SHP77 (cell line): ENCODE data around the gene SLMAP.

Source experiments
- DNase-seq, 2 experiments: peaks; one replicate each; lab custom pipeline; 2025; lab: John Stamatoyannopoulos, UW

The SLMAP gene

GRCh38 chr3:57893156-57893555, 137.0 kb downstream of the SLMAP start:
- no peak for DNase-seq

- no peak for DNase-seq
Observed at GRCh38 chr3:57893668-57894067, 137.6 kb downstream of the SLMAP start.

- DNase-seq: no peak
Observed at GRCh38 chr3:57896031-57896430, 139.9 kb downstream of the SLMAP start.

GRCh38 chr3:57896691-57897090, 140.6 kb downstream of the SLMAP start:
- no peak for DNase-seq

- no peak for DNase-seq
Observed at GRCh38 chr3:57900786-57901185, 144.7 kb downstream of the SLMAP start.

- no peak for DNase-seq
Observed at GRCh38 chr3:57903124-57903890, 147.2 kb downstream of the SLMAP start.

- DNase-seq: peak in 1 of 2 experiments; percentile 7
Observed at GRCh38 chr3:57910990-57911389, 154.9 kb downstream of the SLMAP start.

GRCh38 chr3:57911593-57911992, 155.5 kb downstream of the SLMAP start:
- DNase-seq: no peak

GRCh38 chr3:57917601-57918000, 161.5 kb downstream of the SLMAP start:
- no peak for DNase-seq

- no peak for DNase-seq
Observed at GRCh38 chr3:57918123-57918837, 162.2 kb downstream of the SLMAP start.

- DNase-seq: no peak
Observed at GRCh38 chr3:57919987-57920386, 163.9 kb downstream of the SLMAP start.

- DNase-seq: no peak
Observed at GRCh38 chr3:57923101-57923500, 167.0 kb downstream of the SLMAP start.

- DNase-seq: no peak
Observed at GRCh38 chr3:57923752-57924151, 167.6 kb downstream of the SLMAP start.

- no peak for DNase-seq
Observed at GRCh38 chr3:57927166-57927565, 171.1 kb downstream of the SLMAP start.

GRCh38 chr3:57927916-57928315, 171.8 kb downstream of the SLMAP start:
- DNase-seq: no peak

GRCh38 chr3:57928511-57928910, 172.4 kb downstream of the SLMAP start:
- no peak for DNase-seq

GRCh38 chr3:57929988-57930387, 173.9 kb downstream of the SLMAP start:
- no peak for DNase-seq

GRCh38 chr3:57933602-57934001, 177.5 kb downstream of the SLMAP start:
- no peak for DNase-seq

GRCh38 chr3:57934373-57934772, 178.3 kb downstream of the SLMAP start:
- no peak for DNase-seq

- no peak for DNase-seq
Observed at GRCh38 chr3:57935539-57935938, 179.4 kb downstream of the SLMAP start.

- DNase-seq: no peak
Observed at GRCh38 chr3:57937092-57937491, 181.0 kb downstream of the SLMAP start.

GRCh38 chr3:57939775-57940174, 183.7 kb downstream of the SLMAP start:
- DNase-seq: no peak

GRCh38 chr3:57942388-57942787, 186.3 kb downstream of the SLMAP start:
- no peak for DNase-seq

GRCh38 chr3:57942872-57943283, 186.8 kb downstream of the SLMAP start:
- no peak for DNase-seq
